Renal pelvis (tissue), 4 donors: ENCODE data around the gene NIPAL4. TPM values are rescaled to one million over a fixed set of nuclear protein-coding genes. Genes with fewer than 3 reads are reported as not detected.
A peak's percentile ranks its signal among the peaks of the same experiment; 100 is the strongest.
"Not testable (repeated sequence)": the region's sequence is repeated elsewhere in the genome, so short reads cannot be mapped to it uniquely, and the experiment has no call there.

Source experiments
- DNase-seq: peaks from one replicate; pipeline ENCODE4 v3.0.0-alpha.2; 2013
- polyA plus RNA-seq, 3 donors: library from polyadenylated mRNA; unstranded; fragments of 120-200 nt; gene quantifications; one replicate each; pipeline ENCODE4 v1.2.1, GENCODE V29; 2013; ENCODE audit not compliant: insufficient read length in 3 of 3

NIPAL4 gene
- polyA plus RNA-seq, 3 donors, result 0.45 to 0.75 (median 0.67) TPM

- not testable (repeated sequence) for DNase-seq
These were observed 22.7 kb downstream of the NIPAL4 start for GRCh38 chr5:157482702-157483101.

GRCh38 chr5:157484768-157485167 lies 24.8 kb downstream of the NIPAL4 start:
- no peak for DNase-seq

GRCh38 chr5:157485340-157485739 lies 25.3 kb downstream of the NIPAL4 start:
- DNase-seq, result no peak

DNA sequence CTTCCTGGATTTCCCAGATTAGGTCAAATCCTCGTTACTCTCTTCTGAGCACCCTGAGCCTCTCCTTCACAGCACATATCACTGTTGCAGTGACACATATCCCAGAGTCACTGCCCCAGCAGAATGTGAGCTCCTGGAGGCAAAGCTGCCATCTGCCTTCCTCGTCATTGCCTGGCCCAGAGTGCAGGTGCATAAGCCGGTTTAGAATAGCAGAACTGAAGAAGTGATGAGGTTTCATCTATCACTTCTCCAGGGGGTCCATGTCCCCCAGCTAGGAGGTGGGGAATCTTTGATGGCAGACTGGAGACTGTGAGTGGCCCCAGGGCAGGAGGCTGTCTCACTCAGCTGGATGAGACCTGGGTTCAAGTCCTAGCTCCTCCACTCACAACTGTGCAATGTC lies 25.8 kb downstream of the NIPAL4 start:
- no peak for DNase-seq

GRCh38 chr5:157486221-157486681 lies 26.2 kb downstream of the NIPAL4 start:
- DNase-seq, result no peak

GRCh38 chr5:157486861-157487260 lies 26.8 kb downstream of the NIPAL4 start:
- DNase-seq, result no peak

GRCh38 chr5:157487358-157487757 lies 27.3 kb downstream of the NIPAL4 start:
- no peak for DNase-seq

GRCh38 chr5:157491471-157491995 lies 31.5 kb downstream of the NIPAL4 start:
- DNase-seq, result no peak

DNA sequence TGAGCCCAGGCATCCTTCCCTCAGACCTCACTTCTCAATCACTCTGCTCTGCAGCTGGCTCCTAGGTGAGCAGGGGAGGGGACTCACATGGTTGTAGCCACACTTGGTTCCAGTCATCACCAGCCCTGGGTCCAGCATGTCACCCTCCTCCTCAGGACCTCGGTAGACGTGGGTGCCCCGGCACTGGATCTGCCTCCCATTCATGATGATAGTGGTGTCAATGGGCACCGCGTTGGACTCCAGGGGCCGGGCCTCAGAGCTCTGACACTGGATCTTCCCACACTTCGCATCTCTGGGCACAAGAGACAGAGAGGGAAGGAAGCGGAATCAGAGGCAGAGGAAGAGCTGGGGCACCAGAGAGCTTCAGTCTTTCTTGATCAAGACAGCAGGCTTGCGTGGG lies 32.9 kb downstream of the NIPAL4 start:
- no peak for DNase-seq

DNA sequence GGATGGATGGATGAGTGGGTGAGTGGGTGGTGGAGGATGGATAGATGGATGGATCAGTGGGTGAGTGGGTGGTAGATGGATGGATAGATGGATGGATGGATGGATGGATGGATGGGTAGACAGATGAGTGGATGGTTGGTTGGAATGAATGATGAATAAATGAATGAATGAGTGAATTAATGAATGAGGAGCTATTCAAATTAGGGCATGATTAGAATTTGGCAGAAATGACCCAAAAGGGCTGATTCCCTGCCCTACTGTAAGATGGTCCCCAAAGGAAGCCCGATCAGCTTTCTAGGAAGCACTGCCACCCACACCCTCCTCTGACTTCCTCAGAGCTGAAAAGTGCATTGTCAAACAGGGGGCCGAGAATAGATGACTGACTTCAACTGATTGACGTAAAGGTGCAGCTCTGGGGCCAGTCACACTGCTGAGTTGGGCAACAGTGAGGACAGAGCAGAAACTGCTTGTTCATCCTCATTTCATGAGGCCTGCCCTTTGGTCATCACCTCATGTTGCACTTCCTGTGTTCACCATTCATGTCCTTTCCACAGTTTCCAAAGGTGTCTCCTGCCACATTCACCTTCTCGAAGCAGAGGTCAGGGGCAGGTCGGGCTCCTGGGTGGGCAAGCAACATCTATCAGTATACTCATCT lies 34.3 kb downstream of the NIPAL4 start:
- no peak for DNase-seq

DNA sequence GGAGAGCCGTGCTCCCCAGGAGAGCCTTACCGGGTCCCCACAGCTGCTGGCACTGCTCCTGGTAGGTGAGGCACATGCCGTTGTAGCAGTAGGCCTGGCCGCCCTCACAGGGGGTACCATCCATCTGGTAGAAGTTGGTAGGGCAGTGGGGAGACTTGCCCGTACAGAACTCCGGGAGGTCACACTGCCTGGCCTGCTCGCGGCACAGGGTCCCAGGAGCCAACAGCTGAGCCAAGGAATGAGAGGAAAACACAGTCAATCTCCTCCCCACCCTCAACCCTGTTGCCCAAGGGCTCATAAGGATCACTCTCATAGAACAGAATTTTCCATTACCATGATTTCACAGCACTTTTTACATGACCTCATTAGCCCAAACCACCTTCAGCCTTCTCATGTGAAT lies 36.9 kb downstream of the NIPAL4 start:
- DNase-seq, result no peak

- DNase-seq, result peak; percentile 16
These were observed 38.0 kb downstream of the NIPAL4 start for GRCh38 chr5:157497875-157498611.

DNA sequence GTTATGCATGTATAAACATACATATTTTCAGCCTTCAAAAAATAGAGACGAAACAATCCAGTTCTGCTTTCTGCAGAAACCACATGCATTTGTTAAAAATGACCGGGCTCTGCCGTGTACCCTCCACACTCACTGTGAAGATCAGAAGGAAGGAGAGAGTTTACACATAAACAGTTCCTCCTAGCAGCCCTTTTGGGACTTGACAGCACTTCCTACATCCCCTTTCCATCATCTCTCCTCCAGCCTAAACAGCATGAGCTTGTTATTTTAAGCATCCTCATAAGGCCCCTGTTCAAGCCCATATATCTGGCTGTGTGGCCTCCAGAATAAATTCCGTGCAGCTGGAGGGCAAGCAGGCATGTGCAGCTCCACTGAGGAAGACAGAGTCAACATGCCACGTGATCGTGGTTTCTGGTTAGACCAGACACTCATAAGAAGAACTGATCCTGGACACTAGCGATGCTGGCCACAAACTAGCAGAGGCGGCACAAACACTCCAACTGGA lies 42.2 kb downstream of the NIPAL4 start:
- DNase-seq, result peak; percentile 9

DNA sequence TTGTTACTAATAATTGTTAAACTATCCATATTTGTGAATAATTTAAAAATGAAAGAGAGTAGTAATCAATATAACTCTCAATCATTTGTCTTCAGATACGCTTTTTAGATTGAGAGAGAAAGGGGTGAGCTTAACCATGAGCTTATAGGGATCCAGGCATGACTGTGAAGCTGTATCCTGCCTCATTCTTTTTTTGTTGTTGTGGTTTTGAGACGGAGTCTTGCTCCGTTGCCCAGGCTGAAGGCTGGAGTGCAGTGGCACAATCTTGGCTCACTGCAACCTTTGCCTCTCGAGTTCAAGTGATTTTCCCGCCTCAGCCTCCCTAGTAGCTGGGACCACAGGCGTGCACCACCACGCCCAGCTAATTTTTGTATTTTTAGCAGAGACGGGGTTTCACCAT lies 44.0 kb downstream of the NIPAL4 start:
- no peak for DNase-seq

- no peak for DNase-seq
These were observed 45.5 kb downstream of the NIPAL4 start for GRCh38 chr5:157505496-157505895.

- no peak for DNase-seq
These were observed 46.1 kb downstream of the NIPAL4 start for GRCh38 chr5:157506066-157506590.

GRCh38 chr5:157506981-157507780 lies 47.2 kb downstream of the NIPAL4 start:
- DNase-seq, result no peak

DNA sequence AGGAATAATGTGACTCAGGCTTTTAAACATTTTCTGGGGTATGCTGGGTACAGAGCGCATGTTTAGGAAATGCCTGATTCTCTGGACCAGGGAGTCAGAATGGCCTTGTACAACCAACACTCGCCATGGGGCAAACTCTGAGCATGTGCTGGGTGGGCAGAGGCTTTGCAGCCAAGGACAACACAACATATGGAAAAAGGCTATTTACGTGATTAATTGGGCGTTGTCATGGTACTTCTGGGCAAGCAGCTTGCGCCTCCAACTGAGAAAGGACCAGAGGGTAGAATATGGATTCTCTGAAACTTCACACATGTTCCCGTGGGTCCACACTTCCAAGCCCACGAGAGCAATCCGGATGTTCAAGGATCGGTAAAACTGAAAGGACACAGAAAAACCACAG lies 49.1 kb downstream of the NIPAL4 start:
- no peak for DNase-seq

DNA sequence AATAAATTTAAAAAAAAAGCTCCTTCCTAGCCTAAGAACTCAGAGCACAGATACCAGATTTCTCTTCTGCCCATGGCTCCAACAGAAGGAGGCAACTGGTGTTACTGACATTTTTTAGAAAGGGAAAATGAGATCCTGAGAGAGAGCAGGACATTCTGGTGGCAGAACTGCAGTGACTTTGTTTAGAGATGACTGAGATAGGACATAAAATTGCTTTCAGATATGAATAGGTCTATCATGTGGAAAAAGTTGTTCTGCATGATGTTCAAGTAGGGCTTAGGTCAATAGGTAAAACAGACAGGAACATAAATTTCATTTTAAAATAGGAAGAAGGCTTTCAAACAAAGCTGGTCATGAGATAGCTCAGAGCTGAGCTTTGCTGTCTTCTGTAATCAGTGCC lies 49.6 kb downstream of the NIPAL4 start:
- no peak for DNase-seq

DNA sequence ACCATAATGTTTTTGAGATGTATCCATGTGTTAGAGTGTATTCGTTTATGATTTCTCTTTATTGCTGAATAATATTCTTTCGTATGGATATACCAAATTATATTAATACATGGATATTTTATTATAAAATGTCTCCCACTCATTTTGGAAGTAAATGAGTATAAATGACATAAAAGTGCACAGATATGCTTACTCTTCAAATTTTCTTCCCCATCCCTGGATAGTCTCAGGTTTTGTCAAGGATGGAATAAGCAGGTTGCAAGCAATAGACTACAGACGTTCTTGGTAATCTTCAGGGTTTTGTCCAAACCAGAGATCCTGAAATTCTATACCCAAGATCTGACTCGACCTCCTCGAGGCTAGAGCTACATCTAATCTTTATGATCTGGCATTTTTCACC lies 50.7 kb downstream of the NIPAL4 start:
- DNase-seq, result no peak

DNA sequence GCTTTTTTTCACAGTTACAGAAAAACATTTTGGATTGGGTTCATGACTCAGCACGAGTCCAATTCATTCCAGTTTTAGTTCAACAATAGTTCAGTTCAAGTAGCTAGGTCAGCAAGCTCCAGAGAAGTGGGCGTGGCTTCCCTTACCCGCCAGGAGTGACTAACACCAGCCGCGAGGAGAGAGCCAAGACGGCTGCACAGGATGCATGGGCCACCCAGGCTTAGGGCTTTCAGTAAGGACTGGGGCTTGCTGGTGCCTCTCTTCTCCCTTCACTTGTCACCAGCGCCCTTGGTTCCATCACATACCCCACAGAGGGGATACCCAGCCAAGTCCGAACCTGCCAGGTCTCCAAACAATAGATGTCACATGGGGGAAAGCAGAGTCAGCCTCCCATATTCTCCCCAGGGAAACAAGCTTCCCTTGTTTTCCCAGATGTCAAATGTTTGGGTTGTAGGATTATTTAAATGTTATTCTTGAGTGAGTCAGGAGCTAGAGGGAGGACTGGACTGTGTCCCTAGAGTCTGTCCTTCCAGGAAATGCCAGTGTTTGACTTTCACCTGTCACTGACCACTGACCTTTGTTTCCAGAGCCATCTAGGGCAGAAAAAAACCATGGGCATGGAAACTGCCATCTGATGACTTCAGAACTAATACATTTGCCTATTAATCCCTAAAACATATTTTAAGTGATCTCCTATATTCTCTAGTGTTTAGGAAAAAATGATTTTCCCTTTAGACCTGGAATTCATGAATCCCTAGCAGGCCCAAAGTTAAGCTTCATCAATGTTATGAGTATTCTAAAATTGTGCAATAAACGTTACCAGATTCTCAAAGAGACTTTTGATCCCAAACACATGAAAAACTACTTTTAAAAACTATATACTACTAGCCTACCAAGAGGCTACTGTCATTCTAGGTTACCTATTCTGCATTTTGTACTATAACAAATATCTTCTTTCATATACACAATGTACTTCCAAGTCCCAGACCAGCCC lies 51.9 kb downstream of the NIPAL4 start:
- peak; percentile 74 for DNase-seq
